OCI-LY1 (cell line): ENCODE data around the gene BCL11A.

ENCODE experiments used
- H2AFZ ChIP-seq: fragments of 200-600 bp; sonication (generic), shearing (Covaris generic); 2 replicates; pipeline ENCODE4 v1.6.0; 2014; ENCODE audit warnings: antibody characterized with exemption, mild to moderate bottlenecking, low read length
- H3F3A ChIP-seq: fragments of 200-600 bp; sonication (generic), shearing (Covaris generic); 2 replicates; pipeline ENCODE4 v1.6.0; 2014; ENCODE audit warnings: mild to moderate bottlenecking, antibody characterized with exemption, low read length, moderate library complexity; ENCODE audit not compliant: insufficient read depth
- H3K27ac ChIP-seq: fragments of 200-600 bp; sonication (generic); 2 replicates; pipeline ENCODE4 v1.5.1; 2014; ENCODE audit warnings: low read length, mixed run types, mild to moderate bottlenecking, low read depth; ENCODE audit not compliant: poor library complexity, severe bottlenecking
- H3K27me3 ChIP-seq: fragments of 200-600 bp; sonication (generic); 2 replicates; pipeline ENCODE4 v1.6.0; 2014; ENCODE audit warnings: antibody characterized with exemption, mild to moderate bottlenecking, low read length, moderate library complexity; ENCODE audit not compliant: insufficient read depth
- H3K36me3 ChIP-seq: fragments of 200-600 bp; sonication (generic); 2 replicates; pipeline ENCODE4 v1.6.1; 2014; ENCODE audit warnings: mild to moderate bottlenecking, antibody characterized with exemption, low read length, moderate library complexity, mixed read lengths; ENCODE audit not compliant: insufficient read depth
- H3K4me1 ChIP-seq: fragments of 200-600 bp; sonication (generic); 2 replicates; pipeline ENCODE4 v1.5.1; 2014; ENCODE audit warnings: mild to moderate bottlenecking, low read length, moderate library complexity; ENCODE audit not compliant: insufficient read depth, severe bottlenecking
- H3K4me2 ChIP-seq: fragments of 200-600 bp; sonication (generic), shearing (Covaris generic); 2 replicates; pipeline ENCODE4 v1.6.1; 2014; ENCODE audit warnings: low read length
- H3K4me3 ChIP-seq: fragments of 200-600 bp; sonication (generic); 2 replicates; pipeline ENCODE4 v1.5.1; 2014; ENCODE audit warnings: low read length, low read depth, mild to moderate bottlenecking, mixed read lengths; ENCODE audit not compliant: poor library complexity, severe bottlenecking
- H3K79me2 ChIP-seq: fragments of 200-600 bp; shearing (Covaris generic); 2 replicates; pipeline ENCODE4 v1.6.1; 2016; ENCODE audit warnings: mixed run types, low read length, mixed read lengths; ENCODE audit not compliant: insufficient read depth
- H3K9ac ChIP-seq: fragments of 200-600 bp; sonication (generic), shearing (Covaris generic); 2 replicates; pipeline ENCODE4 v1.6.1; 2014; ENCODE audit warnings: mild to moderate bottlenecking, low read length, mixed read lengths
- H3K9me2 ChIP-seq: fragments of 200-600 bp; sonication (generic), shearing (Covaris generic); 2 replicates; pipeline ENCODE4 v1.6.1; 2014; ENCODE audit warnings: low read depth, mild to moderate bottlenecking, low read length, mixed read lengths
- H3K9me3 ChIP-seq: fragments of 200-600 bp; shearing (Covaris generic); 2 replicates; pipeline ENCODE4 v1.6.1; 2014; ENCODE audit warnings: low read length, mixed read lengths
- H4K20me1 ChIP-seq: fragments of 200-600 bp; sonication (generic), shearing (Covaris generic); 2 replicates; pipeline ENCODE4 v1.6.0; 2016; ENCODE audit warnings: mild to moderate bottlenecking, low read length; ENCODE audit not compliant: insufficient read depth
- EZH2 ChIP-seq: fragments of 200-600 bp; sonication (generic), shearing (Covaris generic); IDR thresholded peaks from 2 replicates; pipeline ENCODE4 v1.8.0; 2017; ENCODE audit warnings: borderline replicate concordance, mixed run types, mild to moderate bottlenecking, antibody characterized with exemption, low read length, moderate library complexity, mixed read lengths
- TF ChIP-seq, protein P1 (sequence below): fragments of 200-600 bp; sonication (generic), shearing (Covaris generic); IDR thresholded peaks from 2 replicates; pipeline ENCODE4 v1.5.1; 2017; ENCODE audit warnings: mild to moderate bottlenecking, antibody characterized with exemption, low read length, moderate library complexity, mixed read lengths

Gene BCL11A

DNA sequence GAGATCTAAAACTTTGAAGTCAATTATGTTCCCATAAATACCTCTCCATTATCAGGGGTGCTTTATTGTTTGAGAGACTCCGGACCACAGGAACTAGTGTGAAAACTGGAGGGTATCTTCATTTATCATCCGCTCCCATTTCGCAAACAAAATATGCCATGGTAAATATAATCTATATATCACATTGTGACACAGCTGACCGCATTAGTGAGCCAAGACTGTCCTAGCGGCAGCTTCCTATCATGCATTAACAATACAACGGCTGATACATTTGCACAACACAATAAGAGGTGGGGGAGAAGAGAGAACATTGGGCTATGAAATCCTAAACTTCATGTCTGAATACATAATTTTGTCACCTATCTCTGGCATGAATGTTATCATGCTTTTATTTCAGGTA, 29.5 kb downstream of the BCL11A start:
- no peak overlapping the region for H2AFZ ChIP-seq
- H3K9me3 ChIP-seq: no peaks in the 10 kb centered on the region
- H3K4me3 ChIP-seq: no peak overlapping the region
- H3K36me3 ChIP-seq: no peaks in the 10 kb centered on the region; the same call in 1 of the 2 replicates
- no peak for TF ChIP-seq EZH2
- TF ChIP-seq, protein P1, sequence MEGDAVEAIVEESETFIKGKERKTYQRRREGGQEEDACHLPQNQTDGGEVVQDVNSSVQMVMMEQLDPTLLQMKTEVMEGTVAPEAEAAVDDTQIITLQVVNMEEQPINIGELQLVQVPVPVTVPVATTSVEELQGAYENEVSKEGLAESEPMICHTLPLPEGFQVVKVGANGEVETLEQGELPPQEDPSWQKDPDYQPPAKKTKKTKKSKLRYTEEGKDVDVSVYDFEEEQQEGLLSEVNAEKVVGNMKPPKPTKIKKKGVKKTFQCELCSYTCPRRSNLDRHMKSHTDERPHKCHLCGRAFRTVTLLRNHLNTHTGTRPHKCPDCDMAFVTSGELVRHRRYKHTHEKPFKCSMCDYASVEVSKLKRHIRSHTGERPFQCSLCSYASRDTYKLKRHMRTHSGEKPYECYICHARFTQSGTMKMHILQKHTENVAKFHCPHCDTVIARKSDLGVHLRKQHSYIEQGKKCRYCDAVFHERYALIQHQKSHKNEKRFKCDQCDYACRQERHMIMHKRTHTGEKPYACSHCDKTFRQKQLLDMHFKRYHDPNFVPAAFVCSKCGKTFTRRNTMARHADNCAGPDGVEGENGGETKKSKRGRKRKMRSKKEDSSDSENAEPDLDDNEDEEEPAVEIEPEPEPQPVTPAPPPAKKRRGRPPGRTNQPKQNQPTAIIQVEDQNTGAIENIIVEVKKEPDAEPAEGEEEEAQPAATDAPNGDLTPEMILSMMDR: no peak
- no peak overlapping the region for H3K4me2 ChIP-seq
- H3K4me1 ChIP-seq: peaks cover 5% of the 10 kb centered on the region
- H3K9ac ChIP-seq: no peak overlapping the region
- H3K27me3 ChIP-seq: no peaks in the 10 kb centered on the region
- no peaks in the 10 kb centered on the region for H3K79me2 ChIP-seq
- H4K20me1 ChIP-seq: no peaks in the 10 kb centered on the region
- H3K27ac ChIP-seq: no peak overlapping the region
- no peaks in the 10 kb centered on the region for H3K9me2 ChIP-seq
- no peaks in the 10 kb centered on the region for H3F3A ChIP-seq

DNA sequence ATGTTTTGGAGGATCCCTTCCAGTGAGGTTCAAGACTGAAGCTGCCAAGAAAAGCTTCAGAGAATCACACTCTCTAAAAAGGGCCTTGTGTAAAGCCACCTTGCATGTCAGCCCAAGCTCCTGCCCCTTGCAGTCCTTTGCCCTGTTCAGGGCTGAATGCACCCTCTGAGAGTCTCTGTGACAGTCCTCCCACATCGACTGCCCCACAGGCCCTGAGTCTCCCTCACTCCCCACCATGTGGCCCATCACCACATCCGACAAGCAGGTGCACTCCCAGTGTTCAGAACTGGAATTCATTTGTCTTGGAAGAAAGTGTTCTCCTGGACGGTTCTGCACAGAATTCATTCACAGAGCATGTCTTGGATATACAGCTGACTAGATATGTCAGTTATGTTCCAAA, 31.0 kb downstream of the BCL11A start:
- H4K20me1 ChIP-seq: no peaks in the 10 kb centered on the region
- H3K9ac ChIP-seq: no peak overlapping the region
- H3K9me3 ChIP-seq: no peaks in the 10 kb centered on the region
- H3K27ac ChIP-seq: no peak overlapping the region
- H3K36me3 ChIP-seq: no peaks in the 10 kb centered on the region; the same call in 1 of the 2 replicates
- TF ChIP-seq, protein P1: no peak
- no peak for TF ChIP-seq EZH2
- H3F3A ChIP-seq: no peaks in the 10 kb centered on the region
- H2AFZ ChIP-seq: no peak overlapping the region
- H3K4me1 ChIP-seq: peaks cover 5% of the 10 kb centered on the region
- H3K79me2 ChIP-seq: no peaks in the 10 kb centered on the region
- no peak overlapping the region for H3K4me2 ChIP-seq
- no peaks in the 10 kb centered on the region for H3K9me2 ChIP-seq
- H3K4me3 ChIP-seq: no peak overlapping the region
- H3K27me3 ChIP-seq: no peaks in the 10 kb centered on the region

DNA sequence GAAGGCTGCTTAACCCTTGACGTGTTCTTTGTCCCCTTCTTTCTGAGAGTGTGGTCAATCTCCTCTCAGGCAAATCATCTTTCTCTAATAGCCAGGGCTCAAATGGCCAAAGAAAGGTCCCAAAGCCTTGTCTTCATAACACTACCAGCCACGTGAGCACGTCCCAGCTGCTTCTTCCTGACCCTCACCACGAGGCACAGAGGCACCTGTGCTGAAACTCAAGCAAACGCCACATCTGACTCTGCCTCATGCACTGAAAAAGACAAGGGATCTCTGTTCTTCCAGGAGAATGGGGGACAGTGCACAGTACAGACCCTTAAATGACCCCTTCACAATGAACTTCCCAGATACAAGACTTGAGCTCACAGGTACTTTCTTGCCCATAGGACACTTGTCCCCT, 31.8 kb downstream of the BCL11A start:
- Histone ChIP-seq H3K27me3 (no peaks in the 10 kb centered on the region), H3K4me2 (no peak overlapping the region), H2AFZ (no peak overlapping the region), H3K4me3 (no peak overlapping the region), H3K9me2 (no peaks in the 10 kb centered on the region), H3K4me1 (peaks cover 5% of the 10 kb centered on the region), H3K9me3 (no peaks in the 10 kb centered on the region), H3K27ac (no peak overlapping the region), H4K20me1 (no peaks in the 10 kb centered on the region), H3K79me2 (no peaks in the 10 kb centered on the region), H3K36me3 (no peaks in the 10 kb centered on the region; the same call in 1 of the 2 replicates), H3F3A (no peaks in the 10 kb centered on the region), H3K9ac (no peak overlapping the region)
- TF ChIP-seq, protein P1: no peak
